IMR-90 (cell line): ENCODE results near the gene TJP3. TPM values are rescaled to one million over a fixed set of nuclear protein-coding genes. Genes with fewer than 3 reads are reported as not detected.

Source experiments
- ATAC-seq: fragments of 200-7000 bp; cut with Tn5 transposase; 2 replicates; pipeline ENCODE4 v1.9.1; 2020; ENCODE audit warnings: low read depth, mild to moderate bottlenecking, moderate library complexity
- BruUV-seq: library from RNA; stranded (reverse); fragments of 400-500 nt; replicated peaks from 2 replicates; lab custom pipeline; 2021; lab: Mats Ljungman, UMichigan
- CTCF ChIA-PET: fragments of 300-600 bp; formaldehyde crosslinking; extraction: SDS; loops from one replicate; lab custom pipeline; 2021; ENCODE audit warnings: antibody characterized with exemption; lab: Yijun Ruan, JAX
- POLR2A ChIA-PET: fragments of 300-600 bp; sonication (Branson Sonifier 250); formaldehyde crosslinking; loops from one replicate; lab custom pipeline; 2022; ENCODE audit warnings: antibody characterized with exemption; ENCODE audit not compliant: unreplicated experiment; lab: Charles Lee
- DNase-seq: peaks from one replicate; pipeline ENCODE4 v3.0.0; 2013
- H2AFZ ChIP-seq: replicated peaks from 2 replicates; pipeline ENCODE3; 2013; ENCODE audit warnings: low read length, mild to moderate bottlenecking; ENCODE audit not compliant: poor library complexity
- H2AK5ac ChIP-seq: 2 replicates; pipeline ENCODE4 v1.6.1; 2013; ENCODE audit warnings: low read depth, low read length, inconsistent platforms
- H2AK9ac ChIP-seq: replicated peaks from 2 replicates; pipeline ENCODE3; 2013; ENCODE audit warnings: mild to moderate bottlenecking, low read depth, low read length, moderate library complexity; ENCODE audit not compliant: poor library complexity
- H2BK120ac ChIP-seq: 2 replicates; pipeline ENCODE4 v1.6.1; 2013; ENCODE audit warnings: low read depth, low read length, inconsistent platforms
- H2BK15ac ChIP-seq: 3 replicates; pipeline ENCODE4 v1.6.1; 2013; ENCODE audit warnings: low read depth, low read length, inconsistent platforms
- H2BK20ac ChIP-seq: 2 replicates; pipeline ENCODE4 v1.6.1; 2013; ENCODE audit warnings: low read depth, mild to moderate bottlenecking, inconsistent platforms, low read length, moderate library complexity
- H2BK5ac ChIP-seq: 2 replicates; pipeline ENCODE4 v1.6.1; 2013; ENCODE audit warnings: mild to moderate bottlenecking, low read depth, low read length, inconsistent platforms; ENCODE audit not compliant: poor library complexity, severe bottlenecking
- H3K14ac ChIP-seq: replicated peaks from 2 replicates; pipeline ENCODE4 v1.6.1; 2013; ENCODE audit warnings: low read depth, low read length, inconsistent platforms
- H3K18ac ChIP-seq: 2 replicates; pipeline ENCODE4 v1.6.1; 2013; ENCODE audit warnings: low read depth, low read length, control low read depth
- H3K23ac ChIP-seq: 2 replicates; pipeline ENCODE4 v1.6.1; 2013; ENCODE audit warnings: low read depth, low read length, inconsistent platforms
- H3K27ac ChIP-seq: 2 replicates; pipeline ENCODE4 v1.5.1; 2013; ENCODE audit warnings: mild to moderate bottlenecking, control low read depth, low read length; ENCODE audit not compliant: insufficient read depth
- H3K27me3 ChIP-seq: 2 replicates; pipeline ENCODE4 v1.6.1; 2013; ENCODE audit warnings: low read length; ENCODE audit not compliant: control insufficient read depth, insufficient read depth
- H3K36me3 ChIP-seq: 2 replicates; pipeline ENCODE4 v1.6.1; 2013; ENCODE audit warnings: low read length, mixed read lengths; ENCODE audit not compliant: control insufficient read depth, insufficient read depth
- H3K4ac ChIP-seq: 2 replicates; pipeline ENCODE4 v1.6.1; 2013; ENCODE audit warnings: low read depth, low read length, inconsistent platforms
- H3K4me1 ChIP-seq: 2 replicates; pipeline ENCODE4 v1.6.1; 2013; ENCODE audit warnings: low read length, mixed read lengths; ENCODE audit not compliant: control insufficient read depth, insufficient read depth
- H3K4me2 ChIP-seq: 2 replicates; pipeline ENCODE4 v1.6.1; 2013; ENCODE audit warnings: low read depth, mild to moderate bottlenecking, control low read depth, low read length, moderate library complexity
- H3K4me3 ChIP-seq: 2 replicates; pipeline ENCODE4 v1.5.1; 2013; ENCODE audit warnings: low read depth, mild to moderate bottlenecking, control low read depth, low read length, moderate library complexity; ENCODE audit not compliant: insufficient read depth
- H3K56ac ChIP-seq: 2 replicates; pipeline ENCODE4 v1.6.1; 2013; ENCODE audit warnings: low read length, inconsistent platforms; ENCODE audit not compliant: insufficient read depth; ENCODE audit errors: extremely low read depth
- H3K79me1 ChIP-seq, 2 experiments: 2 replicates each; pipeline ENCODE4 v1.6.1; 2013; ENCODE audit warnings: low read length in 2 of 2, inconsistent platforms in 1 of 2, low read depth in 1 of 2
- H3K9ac ChIP-seq: 2 replicates; pipeline ENCODE4 v1.6.1; 2013; ENCODE audit warnings: low read depth, low read length, control low read depth
- H3K9me1 ChIP-seq: 2 replicates; pipeline ENCODE4 v1.6.1; 2013; ENCODE audit warnings: low read length, inconsistent platforms; ENCODE audit not compliant: insufficient read depth
- H3K9me3 ChIP-seq: 2 replicates; pipeline ENCODE4 v1.6.1; 2013; ENCODE audit warnings: low read length; ENCODE audit not compliant: control insufficient read depth, insufficient read depth
- H4K20me1 ChIP-seq: 2 replicates; pipeline ENCODE4 v1.6.1; 2013; ENCODE audit warnings: low read length, inconsistent platforms; ENCODE audit not compliant: insufficient read depth
- H4K5ac ChIP-seq: 2 replicates; pipeline ENCODE4 v1.6.1; 2013; ENCODE audit warnings: mild to moderate bottlenecking, low read depth, low read length, control low read depth
- H4K8ac ChIP-seq, 2 experiments: 2 replicates each; pipeline ENCODE4 v1.6.1; 2013; ENCODE audit warnings: low read depth in 2 of 2, low read length in 2 of 2, control low read depth in 1 of 2, inconsistent platforms in 1 of 2
- H4K91ac ChIP-seq: 2 replicates; pipeline ENCODE4 v1.6.1; 2013; ENCODE audit warnings: low read depth, low read length, inconsistent platforms; ENCODE audit not compliant: insufficient read depth
- BHLHE40 ChIP-seq: fragments of 150-350 bp; IDR thresholded peaks from 2 replicates; pipeline ENCODE4 v1.6.1; 2016; ENCODE audit warnings: mild to moderate bottlenecking, low read depth, low read length
- CTCF ChIP-seq: conservative IDR thresholded peaks from 2 replicates; pipeline ENCODE4 v1.5.1; 2012; ENCODE audit warnings: mild to moderate bottlenecking, low read depth, low read length, improper control_type of control experiment
- MAFK ChIP-seq: IDR thresholded peaks from 2 replicates; pipeline ENCODE4 v1.6.1; 2012; ENCODE audit warnings: low read depth, low read length, improper control_type of control experiment
- MAZ ChIP-seq: IDR thresholded peaks from 2 replicates; pipeline ENCODE4 v1.6.1; 2012; ENCODE audit warnings: low read depth, mild to moderate bottlenecking, low read length, improper control_type of control experiment, moderate library complexity, borderline replicate concordance
- MXI1 ChIP-seq: IDR thresholded peaks from 2 replicates; pipeline ENCODE4 v1.6.1; 2012; ENCODE audit warnings: low read depth, mild to moderate bottlenecking, low read length, moderate library complexity, borderline replicate concordance
- NFE2L2 ChIP-seq: fragments of 150-350 bp; IDR thresholded peaks from 2 replicates; pipeline ENCODE4 v1.6.1; 2016; ENCODE audit warnings: low read depth, mild to moderate bottlenecking, low read length
- USF2 ChIP-seq: fragments of 150-350 bp; IDR thresholded peaks from 2 replicates; pipeline ENCODE4 v1.6.1; 2017; ENCODE audit warnings: mild to moderate bottlenecking, antibody characterized with exemption, low read length, low read depth
- WGBS, 2 experiments: methylation state at CpG; one replicate each; pipeline versions ENCODE4 v1.1.5 to v1.1.7; 2013; ENCODE audit warnings: missing lambda C conversion rate in 2 of 2; ENCODE audit not compliant: insufficient read length in 1 of 2; ENCODE audit errors: extremely low coverage in 2 of 2; 5-methylcytosine and 5-hydroxymethylcytosine counted together
- dilution Hi-C: fragments of 300-500 bp; cut with HindIII; formaldehyde crosslinking; loops from one replicate; pipeline ENCODE4 v1.14.3; 2018; ENCODE audit warnings: low sequenced_read_pairs; ENCODE audit not compliant: unreplicated experiment
- in situ Hi-C: fragments of 300-500 bp; cut with MboI; formaldehyde crosslinking; loops from 3 replicates; pipeline ENCODE4 v1.14.3; 2019; ENCODE audit warnings: low sequenced_read_pairs, inconsistent platforms, mixed read lengths
- intact Hi-C: fragments of 100-400 bp; cut with micrococcal nuclease; formaldehyde crosslinking; loops from 2 replicates; pipeline ENCODE4 v1.10.0; 2022
- polyA plus RNA-seq, 3 experiments: library from polyadenylated mRNA; depleted of rRNA; stranded (reverse); fragments of >200 nt; gene quantifications; 2 replicates each; pipeline ENCODE4 v1.2.3, GENCODE V29; 2012; ENCODE audit warnings: low replicate concordance in 1 of 3
- total RNA-seq: library from RNA; depleted of rRNA; stranded (reverse); fragments of >200 nt; gene quantifications from 2 replicates; pipeline ENCODE4 v1.2.3, GENCODE V29; 2012

Gene TJP3
- total and polyA plus RNA-seq, 2 of the 4 experiments (the other 2 are of a cell fraction) = not detected

DNA sequence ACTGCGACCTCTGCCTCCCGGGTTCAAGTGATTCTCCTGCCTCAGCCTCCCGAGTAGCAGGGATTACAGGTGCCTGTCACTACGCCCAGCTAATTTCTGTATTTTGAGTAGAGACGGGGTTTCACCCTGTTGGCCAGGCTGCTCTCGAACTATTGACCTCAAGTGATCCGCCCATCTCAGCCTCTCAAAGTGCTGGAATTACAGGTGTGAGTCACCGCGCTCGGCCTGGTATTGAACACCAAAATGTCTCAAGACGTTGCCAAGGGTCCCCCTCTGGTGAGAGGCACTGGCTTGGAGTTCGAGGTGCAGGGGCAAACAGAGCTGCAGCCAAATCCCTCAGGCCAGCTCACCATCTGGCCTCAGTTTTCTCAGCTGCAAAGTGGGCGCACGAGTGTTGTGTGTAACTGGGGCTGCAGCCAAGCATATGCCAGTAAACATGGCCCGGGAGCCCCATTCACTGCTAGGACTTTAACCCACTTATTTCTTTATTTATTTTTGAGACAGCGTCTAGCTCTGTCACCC lies 8.0 kb downstream of the TJP3 start:
- Histone ChIP-seq H3K56ac (no peak overlapping the region), H2BK15ac (no peak overlapping the region), H3K4me1 (no peaks in the 10 kb centered on the region), H3K14ac (no peak overlapping the region), H2BK20ac (no peak overlapping the region), H2AFZ (no peak overlapping the region), H3K23ac (no peak overlapping the region), H3K4me3 (no peak overlapping the region), H4K20me1 (no peaks in the 10 kb centered on the region), H2AK5ac (no peak overlapping the region), H4K91ac (no peak overlapping the region), H2AK9ac (no peak overlapping the region), H3K9ac (no peak overlapping the region), H3K27me3 (peaks cover 20% of the 10 kb centered on the region), H3K79me1 (no peaks in the 10 kb centered on the region), H3K27ac (no peak overlapping the region), H3K18ac (no peak overlapping the region), H3K36me3 (no peaks in the 10 kb centered on the region), H2BK5ac (no peak overlapping the region), H3K9me1 (no peaks in the 10 kb centered on the region), H3K4ac (no peak overlapping the region), H4K8ac (no peak overlapping the region), H4K5ac (no peak overlapping the region), H2BK120ac (no peak overlapping the region), H3K4me2 (no peak overlapping the region), H3K9me3 (no peaks in the 10 kb centered on the region)
- no peak for DNase-seq
- intact Hi-C loops (no loop called here), dilution Hi-C loops (no loop called here), in situ Hi-C loops (no loop called here)
- TF ChIP-seq CTCF = no peak
- TF ChIP-seq MAZ = no peak
- TF ChIP-seq USF2 = no peak
- no peak for TF ChIP-seq MAFK
- no peak for TF ChIP-seq BHLHE40
- no peak for TF ChIP-seq NFE2L2
- no peak for TF ChIP-seq MXI1
- CTCF ChIA-PET = no interaction called here
- WGBS, 2 experiments = 92% methylated on average over 6 of the region's 16 CpGs; no CpG with 5 or more reads in 1 of the 2 experiments
- POLR2A ChIA-PET = no interaction called here
- no TSS peak for BruUV-seq
- no peak for ATAC-seq
